Neuronal stem cell (in vitro differentiated cells): ENCODE results near the gene ZNF423.
A peak's percentile ranks its signal among the peaks of the same experiment; 100 is the strongest.

Source experiments
- DNase-seq: peaks from one replicate; pipeline ENCODE4 v3.0.0-alpha.2; 2013; ENCODE audit warnings: low spot score
- H2AFZ ChIP-seq: one replicate; pipeline ENCODE4 v1.6.1; 2013; ENCODE audit warnings: mild to moderate bottlenecking, low read length, inconsistent platforms
- H2AK5ac ChIP-seq: 2 replicates; pipeline ENCODE4 v1.6.1; 2013; ENCODE audit warnings: low read depth, mild to moderate bottlenecking, inconsistent platforms, low read length, moderate library complexity, mixed read lengths
- H2BK120ac ChIP-seq: 2 replicates; pipeline ENCODE4 v1.6.1; 2013; ENCODE audit warnings: low read depth, mild to moderate bottlenecking, inconsistent platforms, low read length, moderate library complexity, mixed read lengths
- H2BK12ac ChIP-seq: one replicate; pipeline ENCODE4 v1.6.1; 2013; ENCODE audit warnings: low read length, inconsistent platforms
- H2BK15ac ChIP-seq: 2 replicates; pipeline ENCODE4 v1.6.1; 2013; ENCODE audit warnings: mild to moderate bottlenecking, low read length, inconsistent platforms, mixed read lengths
- H2BK5ac ChIP-seq: one replicate; pipeline ENCODE4 v1.6.1; 2013; ENCODE audit warnings: inconsistent platforms, mild to moderate bottlenecking, low read length, moderate library complexity
- H3K14ac ChIP-seq: one replicate; pipeline ENCODE4 v1.6.1; 2013; ENCODE audit warnings: low read length, inconsistent platforms
- H3K18ac ChIP-seq: 2 replicates; pipeline ENCODE4 v1.6.1; 2013; ENCODE audit warnings: low read length, inconsistent platforms
- H3K23ac ChIP-seq: 2 replicates; pipeline ENCODE4 v1.6.1; 2013; ENCODE audit warnings: low read depth, mild to moderate bottlenecking, mixed read lengths, low read length, inconsistent platforms; ENCODE audit not compliant: poor library complexity
- H3K27ac ChIP-seq: replicated peaks from 3 replicates; pipeline ENCODE4 v1.5.1; 2013; ENCODE audit warnings: low read length, inconsistent platforms
- H3K27me3 ChIP-seq, 3 experiments: 2 replicates each; pipeline ENCODE4 v1.6.1; 2013; ENCODE audit warnings: low read length in 3 of 3, mild to moderate bottlenecking in 2 of 3, inconsistent platforms in 1 of 3, low read depth in 1 of 3, mixed read lengths in 1 of 3, moderate library complexity in 1 of 3; ENCODE audit not compliant: control insufficient read depth in 3 of 3, insufficient read depth in 3 of 3
- H3K36me3 ChIP-seq, 2 donors: replicated peaks in 1 of 2; 2 replicates each; pipeline ENCODE4 v1.6.1; 2013; ENCODE audit warnings: low read length in 2 of 2; ENCODE audit not compliant: control insufficient read depth in 2 of 2, insufficient read depth in 2 of 2
- H3K4ac ChIP-seq: 2 replicates; pipeline ENCODE4 v1.6.1; 2013; ENCODE audit warnings: inconsistent platforms, mild to moderate bottlenecking, low read length, moderate library complexity
- H3K4me1 ChIP-seq, 2 donors: 1 replicate in 1 of 2; 2 replicates in 1 of 2; pipeline ENCODE4 v1.6.1; 2013; ENCODE audit warnings: low read length in 2 of 2, low read depth in 1 of 2; ENCODE audit not compliant: control insufficient read depth in 2 of 2, insufficient read depth in 1 of 2
- H3K4me2 ChIP-seq: one replicate; pipeline ENCODE4 v1.6.1; 2013; ENCODE audit warnings: mild to moderate bottlenecking, low read length, inconsistent platforms; ENCODE audit not compliant: insufficient read depth, poor library complexity, severe bottlenecking
- H3K4me3 ChIP-seq, 2 donors: 2 replicates each; pipeline ENCODE4 v1.5.1; 2013; ENCODE audit warnings: low read length in 2 of 2, mild to moderate bottlenecking in 2 of 2, inconsistent platforms in 1 of 2, moderate library complexity in 1 of 2
- H3K79me1 ChIP-seq: one replicate; pipeline ENCODE4 v1.6.1; 2013; ENCODE audit warnings: low read depth, mild to moderate bottlenecking, inconsistent platforms, low read length, moderate library complexity
- H3K9ac ChIP-seq: one replicate; pipeline ENCODE4 v1.6.1; 2013; ENCODE audit warnings: mild to moderate bottlenecking, low read depth, low read length, inconsistent platforms; ENCODE audit not compliant: poor library complexity
- H3K9me3 ChIP-seq, 2 donors: replicated peaks in 1 of 2; 2 replicates each; pipeline versions ENCODE3 to v1.6.1; 2013; ENCODE audit warnings: low read length in 2 of 2, mild to moderate bottlenecking in 2 of 2, inconsistent platforms in 1 of 2, low read depth in 1 of 2, mixed read lengths in 1 of 2, moderate library complexity in 1 of 2; ENCODE audit not compliant: control insufficient read depth in 2 of 2, insufficient read depth in 1 of 2
- H4K8ac ChIP-seq: one replicate; pipeline ENCODE4 v1.6.1; 2013; ENCODE audit warnings: low read depth, mild to moderate bottlenecking, inconsistent platforms, low read length, moderate library complexity
- H4K91ac ChIP-seq: one replicate; pipeline ENCODE4 v1.6.1; 2013; ENCODE audit warnings: low read length, low read depth, mild to moderate bottlenecking, inconsistent platforms; ENCODE audit not compliant: poor library complexity
- WGBS, 2 donors: extraction: QIAGEN DNeasy Blood & Tissue Kit; methylation state at CpG; one replicate each; pipeline ENCODE4 v1.1.7; 2013; ENCODE audit warnings: missing lambda C conversion rate in 2 of 2, mixed read lengths in 1 of 2; ENCODE audit not compliant: insufficient read length in 2 of 2, insufficient replicate concordance in 1 of 2; ENCODE audit errors: extremely low coverage in 2 of 2; 5-methylcytosine and 5-hydroxymethylcytosine counted together

Gene ZNF423

GRCh38 chr16:49462362-49462988 is 393.4 kb downstream of the ZNF423 start:
- Histone ChIP-seq H3K9ac (no peak overlapping the region), H3K27ac (peak overlapping the region; percentile 44), H4K91ac (no peak overlapping the region), H4K8ac (no peak overlapping the region), H3K18ac (peak overlapping the region; percentile 90), H3K4ac (no peak overlapping the region), H2AFZ (no peak overlapping the region), H2BK12ac (no peak overlapping the region), H3K9me3 (no peaks in the 10 kb centered on the region), H3K36me3 (no peaks in the 10 kb centered on the region), H3K4me1 (peaks cover 23 to 33% of the 10 kb centered on the region in 2 donors), H3K14ac (no peak overlapping the region), H2BK120ac (peak overlapping the region; percentile 39), H3K4me2 (no peak overlapping the region), H3K79me1 (no peaks in the 10 kb centered on the region), H3K27me3 (peaks cover 0 to 47% (median 0%) of the 10 kb centered on the region in 3 experiments), H2BK15ac (peak overlapping the region; percentile 62), H2AK5ac (peak overlapping the region; percentile 83), H2BK5ac (peak overlapping the region; percentile 72), H3K4me3 (no peak overlapping the region), H3K23ac (no peak overlapping the region)
- no CpG with 5 or more reads among the region's 8 CpGs for WGBS, 2 donors
- DNase-seq, result no peak

- Histone ChIP-seq H3K27me3 (peaks cover 0 to 39% (median 0%) of the 10 kb centered on the region in 3 experiments), H2BK120ac (peak overlapping the region; percentile 78), H2AK5ac (peak overlapping the region; percentile 94), H3K4me1 (peaks cover 23 to 33% of the 10 kb centered on the region in 2 donors), H3K4ac (peak overlapping the region; percentile 30), H3K27ac (no peak overlapping the region), H3K23ac (peak overlapping the region; percentile 23), H2AFZ (no peak overlapping the region), H3K9me3 (no peaks in the 10 kb centered on the region), H4K91ac (no peak overlapping the region), H2BK15ac (peak overlapping the region; percentile 94), H3K4me3 (no peak overlapping the region), H3K36me3 (no peaks in the 10 kb centered on the region), H3K18ac (peak overlapping the region; percentile 90), H2BK12ac (peak overlapping the region; percentile 98), H3K14ac (no peak overlapping the region), H3K4me2 (no peak overlapping the region), H2BK5ac (peak overlapping the region; percentile 31), H3K9ac (peak overlapping the region; percentile 6), H4K8ac (no peak overlapping the region), H3K79me1 (no peaks in the 10 kb centered on the region)
- WGBS, 2 donors, result no CpG with 5 or more reads among the region's 7 CpGs
- no peak for DNase-seq
Measured at GRCh38 chr16:49461517-49461951, 394.4 kb downstream of the ZNF423 start.

GRCh38 chr16:49460786-49461470 is 395.0 kb downstream of the ZNF423 start:
- peaks cover 0 to 36% (median 0%) of the 10 kb centered on the region in 3 experiments for H3K27me3 ChIP-seq
- peak overlapping the region; percentile 6 for H3K9ac ChIP-seq
- H2BK12ac ChIP-seq, result peak overlapping the region; percentile 73
- H2BK15ac ChIP-seq, result peak overlapping the region; percentile 94
- no peaks in the 10 kb centered on the region for H3K9me3 ChIP-seq
- H3K14ac ChIP-seq, result no peak overlapping the region
- no peak overlapping the region for H3K23ac ChIP-seq
- no peaks in the 10 kb centered on the region for H3K36me3 ChIP-seq
- no peak overlapping the region for H2BK120ac ChIP-seq
- peak overlapping the region; percentile 90 for H3K18ac ChIP-seq
- no peak for DNase-seq
- H2AK5ac ChIP-seq, result peak overlapping the region; percentile 94
- H3K4me2 ChIP-seq, result no peak overlapping the region
- no CpG with 5 or more reads among the region's 10 CpGs for WGBS, 2 donors
- no peaks in the 10 kb centered on the region for H3K79me1 ChIP-seq
- H4K91ac ChIP-seq, result no peak overlapping the region
- H3K4ac ChIP-seq, result peak overlapping the region; percentile 30
- no peak overlapping the region for H3K27ac ChIP-seq
- peak overlapping the region; percentile 31 for H2BK5ac ChIP-seq
- no peak overlapping the region for H3K4me3 ChIP-seq
- no peak overlapping the region for H4K8ac ChIP-seq
- peaks cover 23 to 33% of the 10 kb centered on the region in 2 donors for H3K4me1 ChIP-seq
- no peak overlapping the region for H2AFZ ChIP-seq
